ENCODE results near the gene TFR2. TPM values are rescaled to one million over a fixed set of nuclear protein-coding genes. Genes with fewer than 3 reads are reported as not detected.

Gene TFR2
- total RNA-seq, 1 experiment from 2014 or later, result not detected

DNA sequence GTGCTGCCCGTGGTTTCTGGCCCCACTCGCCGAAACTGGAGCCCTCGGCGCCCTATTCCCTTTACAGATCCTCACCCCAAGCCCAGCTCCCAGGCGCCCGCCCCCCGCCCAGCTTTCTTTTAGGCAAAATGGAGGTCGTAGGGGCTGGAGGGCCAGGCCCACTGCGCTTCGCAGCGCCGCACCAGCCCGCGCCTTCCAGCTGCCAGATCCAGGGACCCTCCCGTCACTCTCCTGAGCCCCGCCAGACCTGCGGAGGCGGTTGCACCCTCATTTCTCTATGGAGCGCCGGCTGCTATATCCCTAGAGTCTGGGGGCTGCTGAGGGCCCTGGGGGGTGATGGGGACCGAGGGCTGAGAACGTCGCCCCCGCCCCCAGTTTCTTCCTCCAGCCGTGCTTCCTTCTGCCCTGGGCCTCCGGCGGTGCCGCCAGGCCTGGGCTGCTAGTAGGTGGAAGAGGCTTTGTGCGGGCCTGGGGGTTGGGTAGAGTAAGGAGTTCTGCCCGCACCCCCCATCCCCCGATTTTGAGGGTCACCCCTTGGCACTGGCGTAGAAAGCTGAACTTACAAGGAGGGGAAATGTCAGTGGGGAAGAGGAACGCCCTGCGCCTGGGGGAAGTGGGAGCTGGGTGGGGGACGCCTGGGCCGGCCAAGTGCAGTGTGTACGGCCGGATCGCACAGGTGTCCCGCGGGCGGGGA lies 33.2 kb upstream of the TFR2 start:
- H3K27me3 ChIP-seq (ENCODE audit: low read length), result no peaks in the 10 kb centered on the region
- ChIA-PET POLR2A (ENCODE audit: unreplicated experiment) (no interaction called here), CTCF (interaction anchor here (0.6 to 0.8 kb wide), 3 partner anchors 25 to 195 kb away, joined by 3 to 11 read pairs (median 4); partner anchors contain the start of gene FBXO24)
- H3K27ac ChIP-seq (ENCODE audit: low read length), result no peak overlapping the region
- TSS peak; percentile 20 for BruUV-seq (replicated peaks)
- H3K79me2 ChIP-seq (ENCODE audit: low read length), result peaks cover 24% of the 10 kb centered on the region
- peak overlapping the region; percentile 92 for H3K9ac ChIP-seq (ENCODE audit: low read length)
- TF ChIP-seq, protein P1, sequence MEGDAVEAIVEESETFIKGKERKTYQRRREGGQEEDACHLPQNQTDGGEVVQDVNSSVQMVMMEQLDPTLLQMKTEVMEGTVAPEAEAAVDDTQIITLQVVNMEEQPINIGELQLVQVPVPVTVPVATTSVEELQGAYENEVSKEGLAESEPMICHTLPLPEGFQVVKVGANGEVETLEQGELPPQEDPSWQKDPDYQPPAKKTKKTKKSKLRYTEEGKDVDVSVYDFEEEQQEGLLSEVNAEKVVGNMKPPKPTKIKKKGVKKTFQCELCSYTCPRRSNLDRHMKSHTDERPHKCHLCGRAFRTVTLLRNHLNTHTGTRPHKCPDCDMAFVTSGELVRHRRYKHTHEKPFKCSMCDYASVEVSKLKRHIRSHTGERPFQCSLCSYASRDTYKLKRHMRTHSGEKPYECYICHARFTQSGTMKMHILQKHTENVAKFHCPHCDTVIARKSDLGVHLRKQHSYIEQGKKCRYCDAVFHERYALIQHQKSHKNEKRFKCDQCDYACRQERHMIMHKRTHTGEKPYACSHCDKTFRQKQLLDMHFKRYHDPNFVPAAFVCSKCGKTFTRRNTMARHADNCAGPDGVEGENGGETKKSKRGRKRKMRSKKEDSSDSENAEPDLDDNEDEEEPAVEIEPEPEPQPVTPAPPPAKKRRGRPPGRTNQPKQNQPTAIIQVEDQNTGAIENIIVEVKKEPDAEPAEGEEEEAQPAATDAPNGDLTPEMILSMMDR (conservative IDR thresholded peaks at IDR 0.05; ENCODE audit: low read depth, low read length), result no peak
- no peak for TF ChIP-seq EZH2phosphoT487 (IDR thresholded peaks at IDR 0.05; ENCODE audit: borderline replicate concordance, low read length)
- TF ChIP-seq EZH2 (IDR thresholded peaks at IDR 0.05; ENCODE audit: low read length, unreplicated experiment), result no peak
- DNase-seq, result no peak
- H4K20me1 ChIP-seq (ENCODE audit: low read length), result no peaks in the 10 kb centered on the region
- peak; percentile 1; the same call in 1 of the 2 replicates for ATAC-seq
- no peaks in the 10 kb centered on the region for H3K9me2 ChIP-seq (replicated peaks; ENCODE audit: low read length)
- peak overlapping the region; percentile 70 for H2AFZ ChIP-seq (ENCODE audit: low read length)
- H3F3A ChIP-seq (ENCODE audit: low read length, unreplicated experiment), result no peaks in the 10 kb centered on the region
- H3K4me2 ChIP-seq (ENCODE audit: low read length), result peak overlapping the region; percentile 98
- H3K9me3 ChIP-seq (ENCODE audit: low read length), result no peaks in the 10 kb centered on the region
- intact Hi-C loops (cut with micrococcal nuclease), result loop anchor here (5.0 kb wide), 1 partner anchor 47 kb away; no protein-coding TSS in a partner anchor
- no peaks in the 10 kb centered on the region for H3K4me1 ChIP-seq (ENCODE audit: insufficient read depth, low read length)
- peaks cover 8% of the 10 kb centered on the region; the same call in 1 of the 2 replicates for H3K36me3 ChIP-seq (ENCODE audit: low read depth, low read length)
- H3K4me3 ChIP-seq (ENCODE audit: low read length), result peak overlapping the region; percentile 100

DNA sequence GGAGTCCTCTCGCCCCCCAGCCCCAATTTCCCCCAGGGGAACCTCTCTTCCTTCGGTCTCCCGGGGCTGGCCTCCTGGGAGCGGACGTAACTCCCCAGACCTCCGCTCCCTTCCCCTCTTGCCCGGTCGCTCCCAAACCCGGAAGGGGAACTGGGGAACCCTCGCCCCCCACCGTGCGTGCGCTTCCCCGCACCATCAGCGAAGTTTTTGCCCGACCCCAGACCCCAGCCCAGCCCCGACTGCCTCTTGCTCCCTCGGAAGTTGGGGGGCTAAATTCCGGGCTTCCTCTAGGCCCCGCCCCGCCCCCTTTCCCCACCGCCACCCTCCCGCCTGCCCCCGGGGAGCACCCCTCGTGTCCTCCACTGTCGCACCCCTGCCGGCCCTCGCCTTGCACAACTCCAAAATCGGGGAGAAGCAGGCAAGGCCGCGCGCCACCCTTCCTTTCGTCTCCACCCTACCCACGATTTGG lies 32.6 kb upstream of the TFR2 start:
- ATAC-seq, result peak; percentile 3; the same call in 1 of the 2 replicates
- H3K27ac ChIP-seq (ENCODE audit: low read length), result no peak overlapping the region
- no peaks in the 10 kb centered on the region for H3F3A ChIP-seq (ENCODE audit: low read length, unreplicated experiment)
- H3K9ac ChIP-seq (ENCODE audit: low read length), result peak overlapping the region; percentile 92
- POLR2A ChIA-PET (ENCODE audit: unreplicated experiment), result no interaction called here
- intact Hi-C loops (cut with micrococcal nuclease), result loop anchor here (1.0 to 5.0 kb wide), 4 partner anchors 47 to 88 kb away; partner anchors contain the start of genes FBXO24, LRCH4 and MOSPD3
- H3K4me1 ChIP-seq (ENCODE audit: insufficient read depth, low read length), result no peaks in the 10 kb centered on the region
- H3K27me3 ChIP-seq (ENCODE audit: low read length), result no peaks in the 10 kb centered on the region
- CTCF ChIA-PET, result interaction anchor here (0.8 kb wide), 1 partner anchor 88 kb away, joined by 3 read pairs; the partner anchor contains the start of gene FBXO24
- H3K9me2 ChIP-seq (replicated peaks; ENCODE audit: low read length), result no peaks in the 10 kb centered on the region
- peaks cover 24% of the 10 kb centered on the region for H3K79me2 ChIP-seq (ENCODE audit: low read length)
- no peaks in the 10 kb centered on the region for H3K9me3 ChIP-seq (ENCODE audit: low read length)
- 0 out of 2 replicates have a peak, but pooled peaks cover 8% of the 10 kb centered on the region for H3K36me3 ChIP-seq (ENCODE audit: low read depth, low read length)
- BruUV-seq (replicated peaks), result no TSS peak
- H4K20me1 ChIP-seq (ENCODE audit: low read length), result no peaks in the 10 kb centered on the region
- peak overlapping the region; percentile 98 for H3K4me2 ChIP-seq (ENCODE audit: low read length)
- no peak for TF ChIP-seq EZH2 (IDR thresholded peaks at IDR 0.05; ENCODE audit: low read length, unreplicated experiment)
- TF ChIP-seq, protein P1 (conservative IDR thresholded peaks at IDR 0.05; ENCODE audit: low read depth, low read length), result no peak
- TF ChIP-seq EZH2phosphoT487 (IDR thresholded peaks at IDR 0.05; ENCODE audit: borderline replicate concordance, low read length), result no peak
- DNase-seq, result no peak
- H3K4me3 ChIP-seq (ENCODE audit: low read length), result peak overlapping the region; percentile 100
- peak overlapping the region; percentile 95 for H2AFZ ChIP-seq (ENCODE audit: low read length)
